NOMO-1 (cell line): Measurements from ENCODE around the gene ALPL.
A peak's percentile ranks its signal among the peaks of the same experiment; 100 is the strongest.
"Not testable (repeated sequence)": the region's sequence is repeated elsewhere in the genome, so short reads cannot be mapped to it uniquely, and the experiment has no call there.

ENCODE experiments used
- DNase-seq, 2 experiments: peaks; one replicate each; lab custom pipeline; 2025; ENCODE audit not compliant: unreplicated experiment in 2 of 2; lab: John Stamatoyannopoulos, UW

ALPL gene

DNA sequence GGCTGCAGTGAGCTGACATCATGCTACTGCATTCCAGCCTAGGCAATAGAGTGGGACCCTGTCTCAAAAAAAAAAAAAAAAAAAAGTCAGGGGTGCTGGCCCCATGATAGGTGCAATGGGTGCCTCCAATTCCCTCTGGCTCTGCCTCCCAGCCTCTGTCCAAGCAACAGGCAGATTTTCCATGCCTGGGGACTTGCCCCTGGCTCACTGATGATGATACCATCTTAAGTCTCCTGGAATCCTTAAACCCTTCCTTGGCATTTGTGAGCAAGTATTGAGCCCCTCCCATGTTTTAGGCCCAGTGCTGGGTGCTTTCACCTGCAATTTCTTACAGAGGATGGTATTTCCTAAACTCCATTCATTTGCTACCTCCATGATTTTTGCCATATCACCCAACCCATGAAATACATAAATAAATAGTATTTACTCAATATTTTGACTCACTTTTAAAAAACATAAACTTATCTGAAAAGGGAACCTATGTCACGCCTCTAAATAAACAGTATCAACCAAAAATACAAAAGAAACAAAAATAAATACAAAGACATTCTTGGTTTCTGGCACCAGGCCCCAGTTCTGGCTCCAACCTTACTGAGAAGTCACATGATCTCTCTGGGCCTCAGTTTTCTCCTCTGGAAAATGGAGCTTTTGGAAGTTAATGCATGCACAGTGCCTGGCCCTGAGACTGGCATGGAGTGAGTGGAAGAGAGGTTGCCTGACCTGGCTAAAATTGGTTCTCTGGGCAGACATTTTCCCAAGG, 1.5 kb upstream of the ALPL start:
- no peak for DNase-seq

DNA sequence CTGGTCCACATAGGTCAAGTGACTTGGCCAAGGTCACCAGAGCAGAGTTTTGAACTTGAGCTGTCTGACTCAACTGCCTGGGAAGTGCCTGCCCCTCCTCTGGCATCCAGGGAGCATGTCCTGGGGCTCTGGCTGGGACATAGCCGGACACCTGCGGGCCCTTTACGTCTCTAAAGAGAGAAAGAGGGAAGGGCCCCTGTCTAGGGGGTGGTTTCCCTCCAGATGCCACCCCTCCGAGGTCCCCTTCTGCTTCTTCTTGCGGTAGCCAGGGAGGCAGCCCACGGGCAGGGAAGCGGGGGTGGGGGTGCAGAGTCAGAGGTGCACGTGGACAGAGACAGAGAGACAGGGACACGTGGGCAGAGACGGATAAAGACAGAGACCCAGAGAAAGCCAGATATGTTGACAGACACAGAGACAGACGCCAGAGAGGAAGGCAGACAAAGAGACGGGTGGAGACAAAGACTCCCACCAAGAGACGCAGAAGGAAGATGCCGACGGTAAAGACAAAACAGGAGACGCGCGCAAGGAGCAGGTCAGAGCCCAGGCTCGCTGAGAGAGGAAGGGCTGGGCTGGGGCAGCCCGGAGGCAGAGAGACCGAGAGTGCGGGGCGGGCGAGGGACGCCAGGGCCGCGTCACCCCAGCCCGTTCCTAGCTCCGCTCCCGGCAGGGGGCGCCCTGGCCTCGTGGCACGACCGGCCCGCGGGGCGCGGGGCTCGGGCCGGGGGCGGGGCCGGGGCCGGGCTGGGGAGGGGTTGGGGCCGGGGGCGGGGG, 458 bp upstream of the ALPL start:
- peak; percentile 12 to 17 for DNase-seq

- DNase-seq: no peak
Observed at GRCh38 chr1:21510113-21510493, 880 bp downstream of the ALPL start.

GRCh38 chr1:21510885-21511578, 1.8 kb downstream of the ALPL start:
- DNase-seq: no peak

DNA sequence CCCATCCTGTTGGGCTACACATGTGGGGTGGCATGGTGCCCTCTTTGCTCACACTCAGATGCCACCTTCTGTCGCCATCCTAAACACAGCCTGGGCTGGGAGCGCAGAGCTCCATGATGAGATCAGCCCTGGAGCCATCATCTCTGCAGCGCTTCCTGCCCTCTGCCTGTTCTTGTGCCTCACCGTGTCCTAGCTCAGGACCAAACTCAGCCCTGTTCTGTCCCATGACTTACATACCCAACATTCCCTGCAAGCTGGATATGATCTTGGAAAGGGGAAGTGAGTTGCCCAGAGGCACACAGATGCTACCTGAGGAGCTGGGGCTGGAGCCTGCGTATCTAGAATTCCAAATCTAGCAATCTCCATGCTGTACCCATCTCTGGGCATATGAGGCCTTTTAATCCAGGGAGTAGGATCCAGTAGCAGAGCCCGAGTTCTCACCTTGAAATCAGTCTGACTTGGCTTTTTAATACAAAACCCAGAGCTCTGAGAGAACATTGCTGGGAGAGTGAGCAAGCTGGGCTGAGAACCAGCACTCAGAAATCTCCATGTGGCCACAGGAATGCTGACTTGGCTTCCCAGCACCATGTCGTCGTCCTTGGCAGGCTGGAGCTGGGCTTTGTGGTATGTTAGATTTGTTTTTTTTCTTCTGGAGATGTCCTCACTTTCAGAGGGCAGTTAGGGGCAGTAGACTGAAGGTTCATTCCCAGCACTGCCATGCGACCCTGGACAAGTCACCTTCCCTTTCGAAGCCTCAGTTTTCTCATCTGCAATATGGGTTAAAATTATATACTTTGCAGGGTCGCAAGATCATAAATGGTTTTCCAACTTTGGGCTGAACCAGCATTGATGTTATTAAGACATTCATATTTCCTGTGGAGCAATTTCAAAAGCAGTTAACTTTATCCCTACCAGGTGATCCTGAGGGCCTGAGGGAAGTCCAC, 2.6 kb downstream of the ALPL start:
- DNase-seq: no peak

DNA sequence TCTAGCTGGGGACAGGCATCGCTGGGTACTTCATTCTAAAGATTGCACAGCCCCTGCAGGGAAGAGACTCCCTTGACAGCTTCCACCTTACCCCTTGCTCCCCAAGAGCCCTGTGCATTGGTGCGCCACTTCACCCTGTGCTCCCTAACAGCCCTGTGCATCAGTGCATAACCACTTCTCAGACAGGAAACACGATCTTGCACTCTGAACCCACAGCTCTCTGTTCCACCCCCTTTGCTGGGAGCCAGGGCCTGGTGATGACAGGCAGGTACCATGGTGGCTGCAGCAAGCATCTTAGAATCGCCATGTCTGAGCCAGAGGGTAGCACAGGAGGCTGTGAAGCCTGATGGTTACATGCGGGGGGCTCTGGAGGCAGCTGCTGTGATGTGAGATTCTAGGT, 5.0 kb downstream of the ALPL start:
- no peak for DNase-seq

- no peak for DNase-seq
Observed at GRCh38 chr1:21517161-21517589, 8.0 kb downstream of the ALPL start.

DNA sequence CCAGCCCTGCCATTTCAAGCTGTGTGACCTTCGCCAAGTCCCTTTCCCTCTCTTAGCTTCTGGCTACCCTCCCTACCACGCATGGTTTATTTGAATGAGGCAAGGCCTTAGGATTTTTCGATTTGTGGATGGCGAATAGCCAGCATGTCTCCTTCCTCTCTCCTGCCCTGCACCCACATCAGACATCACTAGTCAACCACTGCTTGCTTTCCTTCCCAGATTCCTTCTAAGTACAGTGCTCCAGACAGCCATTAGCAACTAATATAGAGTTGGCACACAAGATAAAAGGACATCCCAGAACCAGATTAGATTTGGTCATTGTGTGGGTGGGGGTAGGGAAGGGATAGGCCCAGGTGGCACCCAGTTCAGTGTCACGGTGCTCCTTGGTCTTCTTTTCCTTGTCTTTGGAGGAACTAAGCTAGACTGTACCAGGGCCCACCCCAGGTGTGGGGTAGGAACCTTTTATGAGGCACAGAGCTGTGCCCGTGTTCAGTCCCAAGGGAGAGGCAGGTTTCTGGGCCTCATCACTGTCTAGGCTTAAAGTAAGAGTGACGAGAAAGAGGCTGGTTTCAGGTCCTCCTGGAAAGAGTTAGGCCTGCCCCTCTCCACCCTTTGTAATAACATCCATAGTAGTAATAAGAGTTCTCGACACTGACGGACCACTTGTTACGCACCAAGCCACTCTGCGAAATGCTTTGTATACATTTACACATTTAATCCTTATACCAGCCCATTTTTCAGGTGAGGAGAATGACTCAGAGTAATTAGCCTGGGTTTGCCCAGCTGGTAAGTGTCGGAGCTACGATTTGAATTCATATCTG, 8.6 kb downstream of the ALPL start:
- no peak for DNase-seq

- DNase-seq: no peak
Observed at GRCh38 chr1:21518774-21519455, 9.7 kb downstream of the ALPL start.

DNA sequence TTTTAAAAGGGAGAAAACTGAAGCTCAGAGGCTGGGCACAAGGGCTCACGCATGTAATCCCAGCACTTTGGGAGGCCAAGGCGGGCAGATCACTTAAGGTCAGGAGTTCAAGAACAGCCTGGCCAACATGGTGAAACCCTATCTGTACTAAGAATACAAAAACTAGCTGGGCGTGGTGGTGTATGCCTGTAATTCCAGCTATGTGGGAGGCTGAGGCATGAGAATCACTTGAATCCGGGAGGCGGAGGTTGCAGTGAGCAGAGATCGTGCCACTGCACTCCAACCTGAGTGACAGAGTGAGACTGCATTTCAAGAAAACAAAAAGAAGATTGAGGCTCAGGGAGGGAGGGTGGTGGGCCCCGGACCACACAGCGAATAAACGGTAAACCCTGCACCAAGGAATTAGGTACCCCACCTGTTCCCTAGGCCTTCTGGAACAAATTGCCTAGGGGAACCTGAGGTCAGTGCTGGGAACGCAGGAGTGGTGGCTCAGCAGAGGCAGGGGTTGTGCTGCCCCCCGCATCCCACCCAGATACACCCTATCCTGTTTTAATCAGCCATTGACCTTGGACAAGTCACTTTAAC, 10.4 kb downstream of the ALPL start:
- DNase-seq: not testable (repeated sequence)

DNA sequence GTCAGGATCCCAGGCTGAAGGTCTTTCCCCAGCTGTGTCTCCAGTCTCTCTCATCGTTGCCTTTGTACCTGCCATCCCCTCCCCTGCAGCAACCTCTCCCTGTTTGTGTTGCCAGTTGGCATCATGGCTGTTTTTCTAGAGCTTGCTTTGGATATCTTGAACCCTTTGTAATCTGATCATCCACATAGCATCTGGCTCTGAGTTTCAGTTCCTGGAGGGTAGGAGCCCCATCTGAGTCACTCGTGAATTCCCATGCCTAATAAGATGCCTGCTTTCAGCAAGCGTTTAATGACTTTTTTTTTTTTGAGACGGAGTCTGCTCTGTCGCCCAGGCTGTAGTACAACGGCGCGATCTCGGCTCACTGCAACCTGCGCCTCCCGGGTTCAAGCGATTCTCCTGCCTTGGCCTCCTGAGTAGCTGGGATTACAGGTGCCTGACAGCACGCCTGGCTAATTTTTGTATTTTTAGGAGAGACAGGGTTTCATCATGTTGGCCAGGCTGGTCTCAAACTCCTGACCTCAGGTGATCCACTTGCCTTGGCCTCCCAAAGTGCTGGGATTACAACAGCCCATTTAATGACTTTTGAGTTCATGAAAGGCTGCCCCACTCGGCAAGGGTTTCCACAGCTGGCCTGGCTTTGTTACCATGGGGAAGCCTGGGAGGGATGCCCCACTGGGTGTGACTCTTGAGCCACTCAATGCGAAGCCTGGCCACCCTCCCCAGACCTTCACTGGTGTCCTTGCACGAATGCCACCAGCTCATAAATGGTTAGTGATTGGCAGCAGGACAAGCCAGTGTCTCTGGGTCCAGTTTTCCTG, 11.9 kb downstream of the ALPL start:
- DNase-seq: peak; percentile 8 to 23

DNA sequence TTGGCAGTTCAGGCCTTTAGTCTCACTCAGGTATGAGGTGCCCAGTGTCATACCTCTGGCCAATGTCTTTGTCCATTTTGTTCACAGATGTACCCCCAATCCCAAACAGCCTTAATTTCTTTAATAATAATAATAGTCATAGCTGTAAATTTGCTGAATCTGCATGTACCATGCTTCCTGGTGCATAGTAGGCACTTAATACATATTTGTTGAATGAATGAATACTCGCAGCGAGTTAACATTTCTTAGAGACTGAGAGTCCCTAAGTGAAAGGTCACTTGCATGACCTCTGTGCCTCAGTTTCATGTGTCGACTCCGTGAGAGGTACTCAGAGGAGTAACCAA, 12.5 kb downstream of the ALPL start:
- DNase-seq: no peak

DNA sequence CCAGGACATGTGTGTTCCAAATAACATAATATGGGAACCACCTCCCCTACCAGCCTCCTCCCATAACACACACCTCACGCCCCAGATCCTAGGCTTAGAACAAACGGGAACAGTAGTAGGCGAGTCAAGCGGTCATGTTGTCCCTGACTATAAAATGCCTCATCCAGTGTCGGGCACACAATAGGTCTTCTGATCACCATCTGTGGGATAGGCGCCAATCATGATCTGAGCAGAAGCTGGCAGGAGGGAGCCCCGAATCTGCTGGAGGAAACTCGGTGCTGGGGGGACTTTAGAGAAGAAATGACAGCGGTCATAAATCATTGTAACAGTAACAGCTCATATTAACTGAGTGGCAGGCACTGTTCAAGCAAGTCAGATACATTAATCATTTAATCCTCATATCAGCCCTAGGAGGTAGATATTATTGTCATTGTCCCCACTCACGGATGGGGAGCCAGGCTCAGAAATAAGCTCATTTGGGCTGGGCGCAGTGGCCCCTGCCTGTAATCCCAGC, 13.4 kb downstream of the ALPL start:
- DNase-seq: no peak

- DNase-seq: no peak
Observed at GRCh38 chr1:21523297-21523813, 14.1 kb downstream of the ALPL start.

GRCh38 chr1:21524220-21524619, 15.0 kb downstream of the ALPL start:
- no peak for DNase-seq

GRCh38 chr1:21524686-21525339, 15.6 kb downstream of the ALPL start:
- peak in 1 of 2 experiments; percentile 6 for DNase-seq

- DNase-seq: no peak
Observed at GRCh38 chr1:21525340-21525717, 16.1 kb downstream of the ALPL start.
